Testis (tissue), 5 donors: ENCODE results near the gene REX1BD. TPM values are rescaled to one million over a fixed set of nuclear protein-coding genes. Genes with fewer than 3 reads are reported as not detected.
A peak's percentile ranks its signal among the peaks of the same experiment; 100 is the strongest.
"Not testable (repeated sequence)": the region's sequence is repeated elsewhere in the genome, so short reads cannot be mapped to it uniquely, and the experiment has no call there.

Source experiments
- DNase-seq: peaks from one replicate; pipeline ENCODE4 v3.0.0-alpha.2; 2019
- H3K27ac ChIP-seq, 2 donors: fragments of 200-600 bp; sonication (generic); one replicate each; pipeline ENCODE4 v1.5.1; 2019
- H3K27me3 ChIP-seq: fragments of 200-600 bp; sonication (generic); one replicate; pipeline ENCODE4 v1.5.1; 2019
- H3K36me3 ChIP-seq: fragments of 200-600 bp; sonication (generic); one replicate; pipeline ENCODE4 v1.5.1; 2017; ENCODE audit warnings: low read depth; ENCODE audit errors: missing control alignments
- H3K4me1 ChIP-seq: fragments of 200-600 bp; sonication (generic); one replicate; pipeline ENCODE4 v1.5.1; 2019
- H3K4me3 ChIP-seq, 2 donors: fragments of 200-600 bp; sonication (generic); one replicate each; pipeline ENCODE4 v1.5.1; 2017 to 2019
- H3K9me3 ChIP-seq: fragments of 200-600 bp; sonication (generic); one replicate; pipeline ENCODE4 v1.5.1; 2017
- CTCF ChIP-seq, 3 experiments: fragments of 450-650 bp in 2 of 3; fragments of 200-600 bp in 1 of 3; sonication (generic) in 1 of 3; IDR thresholded peaks; one replicate each; pipeline ENCODE4 v1.5.1; 2016 to 2019; ENCODE audit warnings: antibody characterized with exemption in 3 of 3, mild to moderate bottlenecking in 2 of 3, moderate library complexity in 1 of 3
- POLR2A ChIP-seq: fragments of 450-650 bp; IDR thresholded peaks from one replicate; pipeline ENCODE4 v1.6.1; 2017; ENCODE audit warnings: antibody characterized with exemption, mild to moderate bottlenecking, moderate library complexity
- WGBS, 2 donors: methylation state at CpG; one replicate each; pipeline ENCODE4 v1.1.5; 2018; 5-methylcytosine and 5-hydroxymethylcytosine counted together
- intact Hi-C: fragments of 100-400 bp; cut with DNase I; formaldehyde crosslinking; loops from one replicate; pipeline ENCODE4 v1.15.1; 2023; ENCODE audit warnings: low total_unique reads
- long read RNA-seq, 2 donors: transcript quantifications; one replicate each; lab custom pipeline, GENCODE V29; 2026
- polyA plus RNA-seq: library from polyadenylated mRNA; stranded (reverse); fragments of 350-450 nt; fragmentation: Illumina TruSeq; extraction: RNeasy Lipid Tissue Mini Kit (QIAGEN cat#74804); gene quantifications from one replicate; pipeline ENCODE4 v1.2.3, GENCODE V29; 2014; ENCODE audit warnings: low read depth, low replicate concordance; ENCODE audit not compliant: insufficient read depth
- total RNA-seq, 2 donors: library from RNA; depleted of rRNA; stranded (reverse); fragments of >200 nt; gene quantifications; one replicate each; pipeline ENCODE4 v1.2.3, GENCODE V29; 2016

REX1BD gene
- total RNA-seq (10 to 100 TPM; 44.3 to 58.7 TPM), polyA plus RNA-seq (14.5 TPM)
- long read RNA-seq, donor 1, transcript REX1BD-205 (4 exons, 1,081 nt) = minor isoform, 9 of 81 reads
- long read RNA-seq, donor 1, transcript REX1BD-201 (5 exons, 839 nt) = major isoform, 30 of 81 reads
- long read RNA-seq, donor 1, transcript REX1BD-202 (5 exons, 702 nt) = minor isoform, 11 of 81 reads
- long read RNA-seq, donor 1, partial matches to known transcripts = 28 of 81 reads
- long read RNA-seq, donor 1, other reads (novel, unspliced or antisense) = 0 of 81 reads
- long read RNA-seq, donor 2, transcript REX1BD-201 (5 exons, 839 nt) = major isoform, 19 of 61 reads
- long read RNA-seq, donor 2, transcript REX1BD-203 (1 exons, 2,465 nt) = minor isoform, 5 of 61 reads
- long read RNA-seq, donor 2, transcript REX1BD-202 (5 exons, 702 nt) = minor isoform, 11 of 61 reads
- long read RNA-seq, donor 2, transcript REX1BD-205 (4 exons, 1,081 nt) = minor isoform, 8 of 61 reads
- long read RNA-seq, donor 2, partial matches to known transcripts = 16 of 61 reads
- long read RNA-seq, donor 2, other reads (novel, unspliced or antisense) = 0 of 61 reads

GRCh38 chr19:18588611-18589379 is at the start of gene REX1BD:
REX1BD (plus strand) TSS chr19:18588798; CDS start chr19:18588802, 4 bp downstream.
- H3K4me1 ChIP-seq = peaks cover 14% of the 10 kb centered on the region
- intact Hi-C loops = no loop called here
- peak; percentile 85 for DNase-seq
- 0% methylated on average over 12 to 70 of the region's 72 CpGs for WGBS, 2 donors
- H3K27me3 ChIP-seq = no peaks in the 10 kb centered on the region
- TF ChIP-seq CTCF (IDR thresholded peaks at IDR 0.05) (peak; percentile 82 to 88 (median 85)), POLR2A (no peak)
- H3K4me3 ChIP-seq = peak within 1 kb of the TSS; percentile 74 to 75
- peak within 1 kb of the TSS; percentile 35 to 76 for H3K27ac ChIP-seq
- no peaks in the 10 kb centered on the region for H3K36me3 ChIP-seq
- H3K9me3 ChIP-seq = no peaks in the 10 kb centered on the region

- Histone ChIP-seq H3K36me3 (no peaks in the 10 kb centered on the region), H3K4me3 (no peak overlapping the region), H3K9me3 (no peaks in the 10 kb centered on the region), H3K27ac (no peak overlapping the region), H3K27me3 (no peaks in the 10 kb centered on the region), H3K4me1 (peaks cover 13% of the 10 kb centered on the region)
- intact Hi-C loops = no loop called here
- WGBS, 2 donors = 91 to 96% methylated on average over 16 to 17 of the region's 19 CpGs
- DNase-seq = no peak
- TF ChIP-seq POLR2A (no peak), CTCF (IDR thresholded peaks at IDR 0.05) (no peak)
Observed at GRCh38 chr19:18539372-18539771, 49.2 kb upstream of the REX1BD start.

GRCh38 chr19:18540200-18540599 is 48.4 kb upstream of the REX1BD start:
- H3K36me3 ChIP-seq, H3K27me3 ChIP-seq, H3K9me3 ChIP-seq, H3K27ac ChIP-seq, H3K4me3 ChIP-seq, intact Hi-C loops, DNase-seq: not testable (repeated sequence)
- WGBS, 2 donors = 100% methylated on average over 1 of the region's 1 CpG
- H3K4me1 ChIP-seq = peaks cover 13% of the 10 kb centered on the region

- TF ChIP-seq POLR2A (no peak), CTCF (IDR thresholded peaks at IDR 0.05) (no peak)
- WGBS, 2 donors = 71 to 75% methylated on average over 19 to 21 of the region's 21 CpGs
- H3K4me1 ChIP-seq = peaks cover 13% of the 10 kb centered on the region
- peak; percentile 55 for DNase-seq
- no peak overlapping the region for H3K4me3 ChIP-seq
- no peaks in the 10 kb centered on the region for H3K9me3 ChIP-seq
- intact Hi-C loops = no loop called here
- H3K36me3 ChIP-seq = no peaks in the 10 kb centered on the region
- no peaks in the 10 kb centered on the region for H3K27me3 ChIP-seq
- peak overlapping the region in 1 of 2 donors; percentile 91 for H3K27ac ChIP-seq
Observed at GRCh38 chr19:18541258-18541991, 47.2 kb upstream of the REX1BD start.
